HS-27A (cell line): ENCODE data around the gene LSM2.
"Not testable (repeated sequence)": the region's sequence is repeated elsewhere in the genome, so short reads cannot be mapped to it uniquely, and the experiment has no call there.

Experiments
- DNase-seq: peaks from one replicate; pipeline ENCODE4 v3.0.0-alpha.2; 2012; ENCODE audit warnings: low read depth, missing footprints

The LSM2 gene

GRCh38 chr6:31827286-31828079, 20.7 kb upstream of the LSM2 start, which contains the start of gene HSPA1B:
TSS of gene HSPA1B (plus strand) at chr6:31827738. CDS start at chr6:31827951, 213 bp downstream.
- DNase-seq = peak; percentile 100

GRCh38 chr6:31826793-31827285, 20.1 kb upstream of the LSM2 start:
- no peak for DNase-seq

GRCh38 chr6:31825553-31825952, 18.8 kb upstream of the LSM2 start:
- no peak for DNase-seq

- not testable (repeated sequence) for DNase-seq
These were observed 16.9 kb upstream of the LSM2 start for GRCh38 chr6:31823592-31824196.

GRCh38 chr6:31822036-31822821, 15.5 kb upstream of the LSM2 start:
- no peak for DNase-seq

GRCh38 chr6:31821301-31822035, 14.7 kb upstream of the LSM2 start:
- no peak for DNase-seq

GRCh38 chr6:31820399-31820798, 13.6 kb upstream of the LSM2 start:
- DNase-seq = not testable (repeated sequence)

- DNase-seq = no peak
These were observed 13.1 kb upstream of the LSM2 start for GRCh38 chr6:31819871-31820299.

- DNase-seq = not testable (repeated sequence)
These were observed 11.3 kb upstream of the LSM2 start for GRCh38 chr6:31817929-31818511.

GRCh38 chr6:31817133-31817928, 10.6 kb upstream of the LSM2 start:
- DNase-seq = not testable (repeated sequence)

GRCh38 chr6:31815025-31815838, 8.5 kb upstream of the LSM2 start, which contains the start of the genes HSPA1A and HSPA1L:
TSS of gene HSPA1A (plus strand) at chr6:31815543. CDS start at chr6:31815757, 214 bp downstream.
TSS of gene HSPA1L (minus strand) at chr6:31815283. CDS start at chr6:31811972, 3,311 bp downstream.
- no peak for DNase-seq

- peak; percentile 95 for DNase-seq
These were observed 7.9 kb upstream of the LSM2 start for GRCh38 chr6:31814677-31815024.

- DNase-seq = no peak
These were observed 6.7 kb upstream of the LSM2 start for GRCh38 chr6:31813465-31813849.

- DNase-seq = no peak
These were observed 4.9 kb upstream of the LSM2 start for GRCh38 chr6:31811645-31812044.

GRCh38 chr6:31808599-31808998, 1.8 kb upstream of the LSM2 start:
- DNase-seq = not testable (repeated sequence)

GRCh38 chr6:31805939-31806469, 762 bp downstream of the LSM2 start:
- no peak for DNase-seq

GRCh38 chr6:31801031-31801927, 5.5 kb downstream of the LSM2 start:
- DNase-seq = not testable (repeated sequence)

- DNase-seq = no peak
These were observed 7.0 kb downstream of the LSM2 start for GRCh38 chr6:31799781-31800180.
